NB4 (cell line): ENCODE data around the gene DAD1.

Source experiments
- DNase-seq: peaks from one replicate; pipeline ENCODE4 v3.0.0; 2010; ENCODE audit warnings: low read depth
- H3K4me3 ChIP-seq: one replicate; pipeline ENCODE4 v1.5.1; 2011; ENCODE audit warnings: mild to moderate bottlenecking, low read depth, low read length, moderate library complexity
- CTCF ChIP-seq: IDR thresholded peaks from one replicate; pipeline ENCODE4 v1.5.1; 2012; ENCODE audit warnings: low read depth, low read length
- MAX ChIP-seq: IDR thresholded peaks from 2 replicates; pipeline ENCODE4 v1.6.1; 2011; ENCODE audit warnings: low read depth, low read length
- MYC ChIP-seq: IDR thresholded peaks from 2 replicates; pipeline ENCODE4 v1.6.1; 2011; ENCODE audit warnings: low read depth, low read length
- POLR2A ChIP-seq: IDR thresholded peaks from 2 replicates; pipeline ENCODE4 v1.6.1; 2011; ENCODE audit warnings: mild to moderate bottlenecking; ENCODE audit not compliant: insufficient read length; ENCODE audit errors: extremely low read depth

Gene DAD1

GRCh38 chr14:22563987-22564386, 25.0 kb downstream of the DAD1 start:
- no peak overlapping the region for H3K4me3 ChIP-seq
- no peak for DNase-seq
- TF ChIP-seq POLR2A (no peak), MAX (no peak), CTCF (no peak), MYC (no peak)

GRCh38 chr14:22561661-22562579, 27.1 kb downstream of the DAD1 start:
- DNase-seq, result peak; percentile 95
- H3K4me3 ChIP-seq, result no peak overlapping the region
- peak; percentile 77 for TF ChIP-seq MYC
- no peak for TF ChIP-seq POLR2A
- peak; percentile 75 for TF ChIP-seq MAX
- no peak for TF ChIP-seq CTCF

GRCh38 chr14:22561366-22561660, 27.7 kb downstream of the DAD1 start:
- H3K4me3 ChIP-seq, result peak overlapping the region; percentile 16
- DNase-seq, result no peak
- TF ChIP-seq MAX (no peak), MYC (no peak), POLR2A (no peak), CTCF (no peak)

GRCh38 chr14:22560662-22561365, 28.2 kb downstream of the DAD1 start:
- DNase-seq, result peak; percentile 79
- TF ChIP-seq CTCF (no peak), MAX (peak; percentile 68), POLR2A (peak; percentile 14), MYC (peak; percentile 68; the same call in 1 of the 2 replicates)

GRCh38 chr14:22559041-22559440, 30.0 kb downstream of the DAD1 start:
- no peak for DNase-seq
- H3K4me3 ChIP-seq, result no peak overlapping the region
- TF ChIP-seq CTCF, result no peak
- no peak for TF ChIP-seq MYC
- no peak for TF ChIP-seq MAX
- TF ChIP-seq POLR2A, result no peak

More at GRCh38 chr14:22560662-22561365, 28.2 kb downstream of the DAD1 start:
- peak overlapping the region; percentile 16 for H3K4me3 ChIP-seq
